GM23338 (cell line): ENCODE results near the gene CRYBB3. TPM values are rescaled to one million over a fixed set of nuclear protein-coding genes. Genes with fewer than 3 reads are reported as not detected.

ENCODE experiments used
- ATAC-seq: fragments of 200-7000 bp; cut with Tn5 transposase; 3 replicates; pipeline ENCODE4 v1.9.1; 2020
- DNase-seq: peaks from one replicate; pipeline ENCODE4 v3.0.0-alpha.2; 2015; ENCODE audit warnings: low spot score
- H2AFZ ChIP-seq: fragments of 200-600 bp; sonication (generic); 2 replicates; pipeline ENCODE4 v1.8.0; 2016; ENCODE audit warnings: antibody characterized with exemption, mild to moderate bottlenecking, moderate library complexity
- H3F3A ChIP-seq: fragments of 200-600 bp; sonication (generic); replicated peaks from 2 replicates; pipeline ENCODE4 v1.8.0; 2017; ENCODE audit warnings: antibody characterized with exemption, mixed run types, low read depth
- H3K27ac ChIP-seq: fragments of 200-600 bp; sonication (generic); 2 replicates; pipeline ENCODE4 v1.6.1; 2016; ENCODE audit warnings: low read depth
- H3K27me3 ChIP-seq: fragments of 200-600 bp; sonication (generic); 2 replicates; pipeline ENCODE4 v1.8.0; 2016; ENCODE audit warnings: mild to moderate bottlenecking, mixed run types, moderate library complexity; ENCODE audit not compliant: insufficient read depth
- H3K36me3 ChIP-seq: fragments of 200-600 bp; sonication (generic); 2 replicates; pipeline ENCODE4 v1.8.0; 2016; ENCODE audit warnings: mild to moderate bottlenecking; ENCODE audit not compliant: insufficient read depth
- H3K4me1 ChIP-seq: fragments of 200-600 bp; sonication (generic); 2 replicates; pipeline ENCODE4 v1.8.0; 2016; ENCODE audit warnings: mild to moderate bottlenecking, moderate library complexity; ENCODE audit not compliant: insufficient read depth
- H3K4me2 ChIP-seq: fragments of 200-600 bp; sonication (generic); 2 replicates; pipeline ENCODE4 v1.7.1; 2017; ENCODE audit warnings: mixed run types
- H3K4me3 ChIP-seq: fragments of 200-600 bp; sonication (generic); 2 replicates; pipeline ENCODE4 v1.6.1; 2016; ENCODE audit warnings: mixed run types
- H3K79me2 ChIP-seq: fragments of 200-600 bp; sonication (generic); replicated peaks from 2 replicates; pipeline ENCODE4 v1.8.0; 2017; ENCODE audit warnings: mild to moderate bottlenecking; ENCODE audit not compliant: insufficient read depth
- H3K9me2 ChIP-seq: fragments of 200-600 bp; sonication (generic); 2 replicates; pipeline ENCODE4 v1.8.0; 2017; ENCODE audit not compliant: insufficient read depth
- H4K20me1 ChIP-seq: fragments of 200-600 bp; sonication (generic); replicated peaks from 2 replicates; pipeline ENCODE4 v1.8.0; 2017; ENCODE audit warnings: mild to moderate bottlenecking; ENCODE audit not compliant: insufficient read depth
- H3K27ac Mint-ChIP-seq: 2 replicates; pipeline ENCODE4 v1.8.0; 2020; ENCODE audit warnings: inconsistent platforms, mild to moderate bottlenecking, moderate library complexity, mixed read lengths
- H3K27me3 Mint-ChIP-seq: 3 replicates; pipeline ENCODE4 v1.8.0; 2022; ENCODE audit warnings: low read depth, mild to moderate bottlenecking, moderate library complexity, mixed read lengths, inconsistent platforms; ENCODE audit not compliant: insufficient read depth, poor library complexity
- H3K36me3 Mint-ChIP-seq: 3 replicates; pipeline ENCODE4 v1.8.0; 2021; ENCODE audit warnings: low read depth, mild to moderate bottlenecking, inconsistent platforms, moderate library complexity, mixed read lengths
- H3K4me1 Mint-ChIP-seq: 3 replicates; pipeline ENCODE4 v1.8.0; 2020; ENCODE audit warnings: mild to moderate bottlenecking, inconsistent platforms, mixed read lengths
- H3K4me3 Mint-ChIP-seq: 3 replicates; pipeline ENCODE4 v1.8.0; 2021; ENCODE audit warnings: moderate library complexity, mild to moderate bottlenecking, inconsistent platforms, mixed read lengths
- H3K9me3 Mint-ChIP-seq: 3 replicates; pipeline ENCODE4 v1.8.0; 2020; ENCODE audit warnings: moderate library complexity, mild to moderate bottlenecking, inconsistent platforms, mixed read lengths
- CTCF ChIP-seq, 2 experiments: fragments of 200-600 bp in 1 of 2; sonication (generic) in 1 of 2; conservative IDR thresholded peaks; 2 replicates each; pipeline versions ENCODE4 v1.5.1 to v1.6.1; 2016 to 2017; ENCODE audit warnings: antibody characterized with exemption in 2 of 2, low read depth in 2 of 2, mild to moderate bottlenecking in 2 of 2, moderate library complexity in 1 of 2
- EZH2 ChIP-seq: fragments of 200-600 bp; sonication (generic); IDR thresholded peaks from one replicate; pipeline ENCODE4 v1.8.0; 2017; ENCODE audit warnings: antibody characterized with exemption, mild to moderate bottlenecking, low read depth; ENCODE audit not compliant: unreplicated experiment
- POLR2AphosphoS5 ChIP-seq: IDR thresholded peaks from 2 replicates; pipeline ENCODE4 v1.6.1; 2016; ENCODE audit warnings: antibody characterized with exemption, low read depth
- REST ChIP-seq: IDR thresholded peaks from one replicate; pipeline ENCODE4 v1.6.1; 2018; ENCODE audit warnings: antibody characterized with exemption; ENCODE audit not compliant: unreplicated experiment
- polyA plus RNA-seq: library from polyadenylated mRNA; unstranded; fragments of >200 nt; fragmentation: Nextera tagmentation; extraction: Ambion mirVana; gene quantifications from 2 replicates; pipeline ENCODE4 v1.2.1, GENCODE V29; 2016
- total RNA-seq: library from RNA; depleted of rRNA; stranded (reverse); fragments of >200 nt; shearing (Covaris generic); gene quantifications from 2 replicates; pipeline ENCODE4 v1.2.3, GENCODE V29; 2014

Gene CRYBB3
- total and polyA plus RNA-seq, 2 experiments from 2014 or later = 0.28 TPM; not detected in 1

GRCh38 chr22:25212337-25212736 is 12.7 kb downstream of the CRYBB3 start:
- ATAC-seq (no peak; the same call in 2 of the 3 replicates), DNase-seq (peak; percentile 42)
- H3K36me3 Mint-ChIP-seq = 0 out of 3 replicates have a peak, but pooled peaks cover 4% of the 10 kb centered on the region
- H3K9me3 Mint-ChIP-seq = peaks cover 13% of the 10 kb centered on the region
- Histone ChIP-seq H2AFZ (peak overlapping the region; percentile 60; the same call in 1 of the 2 replicates), H3K4me1 (no peaks in the 10 kb centered on the region), H3K27ac (no peak overlapping the region), H3K4me2 (no peak overlapping the region), H3K4me3 (no peak overlapping the region), H3K9me2 (0 out of 2 replicates have a peak, but pooled peaks cover 3% of the 10 kb centered on the region), H3K36me3 (no peaks in the 10 kb centered on the region), H3K79me2 (no peaks in the 10 kb centered on the region), H3F3A (no peaks in the 10 kb centered on the region), H4K20me1 (no peaks in the 10 kb centered on the region), H3K27me3 (no peaks in the 10 kb centered on the region)
- TF ChIP-seq REST = no peak
- TF ChIP-seq CTCF (conservative IDR thresholded peaks at IDR 0.05; ENCODE audit: low read depth in 2 of 2) = peak; percentile 35 to 49
- H3K4me1 Mint-ChIP-seq = no peaks in the 10 kb centered on the region
- no peaks in the 10 kb centered on the region for H3K27me3 Mint-ChIP-seq
- H3K27ac Mint-ChIP-seq = no peak overlapping the region
- H3K4me3 Mint-ChIP-seq = peak overlapping the region; percentile 51; the same call in 2 of the 3 replicates

GRCh38 chr22:25213221-25213620 is 13.6 kb downstream of the CRYBB3 start:
- Mint-ChIP-seq H3K27ac (no peak overlapping the region), H3K27me3 (no peaks in the 10 kb centered on the region)
- no peak for DNase-seq

More at GRCh38 chr22:25213221-25213620, 13.6 kb downstream of the CRYBB3 start:
- H3F3A ChIP-seq = no peaks in the 10 kb centered on the region
- 0 out of 3 replicates have a peak, but pooled peaks cover 4% of the 10 kb centered on the region for H3K36me3 Mint-ChIP-seq
- H3K4me3 ChIP-seq = no peak overlapping the region
- H3K36me3 ChIP-seq = no peaks in the 10 kb centered on the region
- H3K4me2 ChIP-seq = no peak overlapping the region
- no peaks in the 10 kb centered on the region for H3K27me3 ChIP-seq
- H3K9me3 Mint-ChIP-seq = peaks cover 13% of the 10 kb centered on the region
- H3K4me3 Mint-ChIP-seq = no peak overlapping the region
- H3K4me1 Mint-ChIP-seq = no peaks in the 10 kb centered on the region
- H3K4me1 ChIP-seq = no peaks in the 10 kb centered on the region
- no peaks in the 10 kb centered on the region for H3K79me2 ChIP-seq
- no peak for ATAC-seq
- no peak overlapping the region for H2AFZ ChIP-seq
- no peaks in the 10 kb centered on the region for H4K20me1 ChIP-seq
- no peak for TF ChIP-seq POLR2AphosphoS5
- no peak for TF ChIP-seq EZH2
- no peak for TF ChIP-seq CTCF (conservative IDR thresholded peaks at IDR 0.05; ENCODE audit: low read depth in 2 of 2)
- H3K9me2 ChIP-seq = 0 out of 2 replicates have a peak, but pooled peaks cover 3% of the 10 kb centered on the region
- H3K27ac ChIP-seq = no peak overlapping the region
